WTC11 (cell line): Measurements from ENCODE around the gene HAPLN1. TPM values are rescaled to one million over a fixed set of nuclear protein-coding genes. Genes with fewer than 3 reads are reported as not detected.

Experiments used
- ATAC-seq: fragments of 200-7000 bp; cut with Tn5 transposase; 2 replicates; pipeline ENCODE4 v1.10.0; 2021; ENCODE audit warnings: mild to moderate bottlenecking, moderate library complexity
- CTCF ChIA-PET: fragments of 300-600 bp; sonication (Branson Sonifier 250); formaldehyde crosslinking; loops from one replicate; lab custom pipeline; 2021; ENCODE audit warnings: antibody characterized with exemption; lab: Charles Lee
- POLR2A ChIA-PET: fragments of 350-600 bp; sonication (Branson Sonifier 250); formaldehyde crosslinking; loops from one replicate; lab custom pipeline; 2021; ENCODE audit warnings: antibody characterized with exemption; lab: Charles Lee
- DNase-seq: peaks from one replicate; pipeline ENCODE4 v3.0.0; 2021; ENCODE audit warnings: low spot score
- H3K27ac Mint-ChIP-seq: 2 replicates; pipeline ENCODE4 v1.8.0; 2021; ENCODE audit warnings: mixed read lengths
- H3K27me3 Mint-ChIP-seq: 2 replicates; pipeline ENCODE4 v1.8.0; 2021; ENCODE audit warnings: low read depth, mild to moderate bottlenecking, moderate library complexity, mixed read lengths
- H3K36me3 Mint-ChIP-seq: 2 replicates; pipeline ENCODE4 v1.8.0; 2021; ENCODE audit warnings: mixed read lengths
- H3K4me1 Mint-ChIP-seq: 2 replicates; pipeline ENCODE4 v1.8.0; 2022; ENCODE audit warnings: mixed read lengths
- H3K4me3 Mint-ChIP-seq: 2 replicates; pipeline ENCODE4 v1.8.0; 2021; ENCODE audit warnings: mild to moderate bottlenecking, moderate library complexity, mixed read lengths
- H3K9me3 Mint-ChIP-seq: 2 replicates; pipeline ENCODE4 v1.8.0; 2021; ENCODE audit warnings: mixed read lengths
- AFF4 ChIP-seq: sonication (generic); formaldehyde crosslinking; IDR thresholded peaks from 2 replicates; pipeline ENCODE4 v1.8.1; 2023; ENCODE audit warnings: mild to moderate bottlenecking, missing genetic modification reagents, borderline replicate concordance
- ARID4B ChIP-seq: sonication (generic); formaldehyde crosslinking; IDR thresholded peaks from 2 replicates; pipeline ENCODE4 v1.8.0; 2023; ENCODE audit warnings: missing genetic modification reagents, mild to moderate bottlenecking, borderline replicate concordance
- ATF2 ChIP-seq: sonication (generic); formaldehyde crosslinking; IDR thresholded peaks from 2 replicates; pipeline ENCODE4 v1.8.1; 2022; ENCODE audit warnings: low read depth, missing genetic modification reagents, borderline replicate concordance
- CREB1 ChIP-seq: sonication (generic); formaldehyde crosslinking; IDR thresholded peaks from 2 replicates; pipeline ENCODE4 v1.8.0; 2023; ENCODE audit warnings: mild to moderate bottlenecking, missing genetic modification reagents
- E2F5 ChIP-seq: sonication (generic); formaldehyde crosslinking; IDR thresholded peaks from 2 replicates; pipeline ENCODE4 v1.8.1; 2022; ENCODE audit warnings: mild to moderate bottlenecking, moderate library complexity, missing genetic modification reagents
- ELF4 ChIP-seq: sonication (generic); formaldehyde crosslinking; IDR thresholded peaks from 2 replicates; pipeline ENCODE4 v1.8.1; 2022; ENCODE audit warnings: low read depth, mild to moderate bottlenecking, moderate library complexity, missing genetic modification reagents
- ESRRA ChIP-seq: sonication (generic); formaldehyde crosslinking; IDR thresholded peaks from 2 replicates; pipeline ENCODE4 v1.8.1; 2022; ENCODE audit warnings: mild to moderate bottlenecking, missing genetic modification reagents, borderline replicate concordance
- FOXP1 ChIP-seq: sonication (generic); formaldehyde crosslinking; IDR thresholded peaks from 2 replicates; pipeline ENCODE4 v1.8.0; 2022; ENCODE audit warnings: missing genetic modification reagents, mild to moderate bottlenecking, moderate library complexity, borderline replicate concordance
- HMGXB4 ChIP-seq: sonication (generic); formaldehyde crosslinking; IDR thresholded peaks from 2 replicates; pipeline ENCODE4 v1.8.1; 2023; ENCODE audit warnings: mild to moderate bottlenecking, moderate library complexity, missing genetic modification reagents
- NFE2L1 ChIP-seq: sonication (generic); formaldehyde crosslinking; IDR thresholded peaks from 2 replicates; pipeline ENCODE4 v1.8.1; 2023; ENCODE audit warnings: missing genetic modification reagents
- RELA ChIP-seq: sonication (generic); formaldehyde crosslinking; IDR thresholded peaks from 2 replicates; pipeline ENCODE4 v1.8.1; 2022; ENCODE audit warnings: missing genetic modification reagents, mild to moderate bottlenecking, borderline replicate concordance
- RORB ChIP-seq: fragments of 250-450 bp; sonication (Bioruptor Pico); IDR thresholded peaks from 2 replicates; pipeline ENCODE4 v1.9.0; 2021; ENCODE audit warnings: mild to moderate bottlenecking
- SMAD3 ChIP-seq: sonication (generic); formaldehyde crosslinking; IDR thresholded peaks from 2 replicates; pipeline ENCODE4 v1.8.0; 2022; ENCODE audit warnings: missing genetic modification reagents, mild to moderate bottlenecking, borderline replicate concordance
- SMAD4 ChIP-seq: sonication (generic); formaldehyde crosslinking; IDR thresholded peaks from 2 replicates; pipeline ENCODE4 v1.8.0; 2022; ENCODE audit warnings: mild to moderate bottlenecking, missing genetic modification reagents
- SOX15 ChIP-seq: fragments of 250-450 bp; sonication (Bioruptor Pico); IDR thresholded peaks from 2 replicates; pipeline ENCODE4 v1.9.0; 2021; ENCODE audit warnings: mild to moderate bottlenecking
- SP1 ChIP-seq: sonication (generic); formaldehyde crosslinking; conservative IDR thresholded peaks from 2 replicates; pipeline ENCODE4 v1.8.1; 2022; ENCODE audit warnings: missing genetic modification reagents
- TCF7 ChIP-seq: sonication (generic); formaldehyde crosslinking; IDR thresholded peaks from 2 replicates; pipeline ENCODE4 v1.8.0; 2022; ENCODE audit warnings: mild to moderate bottlenecking, low read depth, missing genetic modification reagents, moderate library complexity
- ZBTB21 ChIP-seq: sonication (generic); formaldehyde crosslinking; IDR thresholded peaks from 2 replicates; pipeline ENCODE4 v1.8.1; 2023; ENCODE audit warnings: mild to moderate bottlenecking, missing genetic modification reagents, borderline replicate concordance
- ZNF232 ChIP-seq: sonication (generic); formaldehyde crosslinking; IDR thresholded peaks from 2 replicates; pipeline ENCODE4 v1.8.0; 2022; ENCODE audit warnings: mild to moderate bottlenecking, missing genetic modification reagents
- total RNA-seq: library from RNA; stranded (reverse); gene quantifications from 3 replicates; pipeline ENCODE4 v1.2.3, GENCODE V29; 2021

HAPLN1 gene
- total RNA-seq, 1 experiment from 2014 or later, result 9.4 TPM

GRCh38 chr5:83689881-83690280 is 30.8 kb downstream of the HAPLN1 start:
- TF ChIP-seq AFF4 (CRISPR knock-in tag), result no peak
- no peak for TF ChIP-seq SP1 (CRISPR knock-in tag)
- POLR2A ChIA-PET, result no interaction called here
- Mint-ChIP-seq H3K36me3 (no peaks in the 10 kb centered on the region), H3K27ac (no peak overlapping the region), H3K4me3 (no peak overlapping the region), H3K4me1 (peaks cover 29% of the 10 kb centered on the region), H3K27me3 (no peaks in the 10 kb centered on the region), H3K9me3 (no peaks in the 10 kb centered on the region)
- ATAC-seq, result no peak
- no peak for DNase-seq
- CTCF ChIA-PET, result no interaction called here

GRCh38 chr5:83688281-83688680 is 32.4 kb downstream of the HAPLN1 start:
- peaks cover 43% of the 10 kb centered on the region for H3K4me1 Mint-ChIP-seq
- no peaks in the 10 kb centered on the region for H3K36me3 Mint-ChIP-seq
- ChIA-PET POLR2A (no interaction called here), CTCF (no interaction called here)
- no peak overlapping the region for H3K4me3 Mint-ChIP-seq
- TF ChIP-seq SMAD3 (CRISPR knock-in tag) (no peak), ZNF232 (no peak), SOX15 (no peak), ESRRA (CRISPR knock-in tag) (no peak), ATF2 (CRISPR knock-in tag) (no peak), RELA (CRISPR knock-in tag) (no peak), NFE2L1 (CRISPR knock-in tag) (no peak), SMAD4 (CRISPR knock-in tag) (no peak), E2F5 (no peak), HMGXB4 (CRISPR knock-in tag) (no peak), ZBTB21 (CRISPR knock-in tag) (no peak), CREB1 (CRISPR knock-in tag) (no peak)
- ATAC-seq (no peak), DNase-seq (no peak)
- no peaks in the 10 kb centered on the region for H3K27me3 Mint-ChIP-seq
- H3K9me3 Mint-ChIP-seq, result no peaks in the 10 kb centered on the region
- no peak overlapping the region for H3K27ac Mint-ChIP-seq

- H3K36me3 Mint-ChIP-seq, result no peaks in the 10 kb centered on the region
- CTCF ChIA-PET, result no interaction called here
- no peak for ATAC-seq
- TF ChIP-seq TCF7 (CRISPR knock-in tag), result no peak
- no peak for TF ChIP-seq ELF4 (CRISPR knock-in tag)
- no peak for TF ChIP-seq FOXP1 (CRISPR knock-in tag)
- TF ChIP-seq RORB (CRISPR knock-in tag), result no peak
- TF ChIP-seq ARID4B (CRISPR knock-in tag), result no peak
- H3K4me1 Mint-ChIP-seq, result peaks cover 46% of the 10 kb centered on the region
- H3K27ac Mint-ChIP-seq, result no peak overlapping the region
- no peaks in the 10 kb centered on the region for H3K9me3 Mint-ChIP-seq
- H3K4me3 Mint-ChIP-seq, result no peak overlapping the region
- POLR2A ChIA-PET, result no interaction called here
- DNase-seq, result no peak
- H3K27me3 Mint-ChIP-seq, result no peaks in the 10 kb centered on the region
These were observed 33.5 kb downstream of the HAPLN1 start for GRCh38 chr5:83687124-83687619.
